HAP-1 (cell line): ENCODE data around the gene MLLT3.

Source experiments
- DNase-seq, 2 experiments: peaks; one replicate each; pipeline ENCODE4 v3.0.0-alpha.2; 2016 to 2020; ENCODE audit warnings: low spot score in 2 of 2
- H3K27me3 ChIP-seq: fragments of 250-450 bp; sonication (Bioruptor Pico); 2 replicates; pipeline ENCODE4 v1.5.1; 2020; ENCODE audit warnings: low read depth, mild to moderate bottlenecking, moderate library complexity
- H3K36me3 ChIP-seq: fragments of 250-450 bp; sonication (Bioruptor Pico); replicated peaks from 2 replicates; pipeline ENCODE4 v1.5.1; 2020; ENCODE audit warnings: mild to moderate bottlenecking
- H3K4me1 ChIP-seq: fragments of 250-450 bp; sonication (Bioruptor Pico); 2 replicates; pipeline ENCODE4 v1.5.1; 2020; ENCODE audit warnings: mild to moderate bottlenecking
- H3K4me3 ChIP-seq: fragments of 250-450 bp; sonication (Bioruptor Pico); 2 replicates; pipeline ENCODE4 v1.5.1; 2020; ENCODE audit warnings: mild to moderate bottlenecking, moderate library complexity
- H3K9me3 ChIP-seq: fragments of 250-450 bp; sonication (Bioruptor Pico); 2 replicates; pipeline ENCODE4 v1.5.1; 2020; ENCODE audit warnings: mild to moderate bottlenecking, moderate library complexity
- in situ Hi-C: fragments of 300-500 bp; cut with MboI; formaldehyde crosslinking; loops from 3 replicates; pipeline ENCODE4 v1.14.3; 2020; ENCODE audit warnings: low sequenced_read_pairs, inconsistent platforms, mixed read lengths

The MLLT3 gene

DNA sequence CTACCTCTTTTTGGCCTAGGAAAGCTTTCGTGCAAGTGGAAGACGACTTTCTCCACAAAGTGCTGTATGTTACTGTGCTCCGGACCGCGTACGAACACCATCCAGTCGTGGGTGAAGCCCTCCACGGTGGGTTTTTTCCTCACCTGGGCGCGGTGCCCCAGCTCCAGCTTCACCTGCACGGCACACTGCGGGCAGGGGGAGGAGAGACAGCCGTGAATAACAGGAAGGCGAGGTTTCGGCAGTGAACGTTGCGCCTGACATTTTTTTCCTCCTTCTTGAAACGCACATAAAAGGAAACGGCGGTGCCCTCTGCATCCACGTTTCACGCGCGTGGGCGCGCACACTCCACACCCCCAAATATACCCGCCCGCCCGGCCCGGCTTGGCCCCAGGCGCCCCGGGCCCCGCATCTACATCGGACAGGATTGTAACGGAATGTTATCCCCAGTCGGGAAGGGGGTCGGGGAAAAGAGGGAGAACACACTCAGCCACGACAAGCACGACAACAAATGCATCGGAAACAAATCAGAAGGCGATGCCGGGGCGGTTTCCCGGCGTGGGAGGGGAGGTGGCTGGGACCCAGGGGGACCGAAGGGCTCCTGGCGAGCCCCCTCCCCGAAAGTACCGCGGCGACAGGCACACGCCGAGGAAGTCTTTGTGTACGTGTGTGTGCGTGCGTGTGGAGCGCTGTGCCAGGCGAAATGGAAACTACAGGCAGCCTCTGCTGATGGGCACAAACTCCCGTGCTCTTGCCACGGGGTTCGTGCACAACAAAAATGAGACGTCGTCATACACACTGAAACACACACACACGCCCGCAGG is 1.4 kb downstream of the MLLT3 start:
- no peaks in the 10 kb centered on the region for H3K36me3 ChIP-seq
- peak overlapping the region; percentile 63 for H3K4me3 ChIP-seq
- no peaks in the 10 kb centered on the region for H3K9me3 ChIP-seq
- peak in 1 of 2 experiments; percentile 33 for DNase-seq
- H3K27me3 ChIP-seq = peaks cover 3% of the 10 kb centered on the region; the same call in 1 of the 2 replicates
- in situ Hi-C loops = no loop called here
- peaks cover 35% of the 10 kb centered on the region for H3K4me1 ChIP-seq

DNA sequence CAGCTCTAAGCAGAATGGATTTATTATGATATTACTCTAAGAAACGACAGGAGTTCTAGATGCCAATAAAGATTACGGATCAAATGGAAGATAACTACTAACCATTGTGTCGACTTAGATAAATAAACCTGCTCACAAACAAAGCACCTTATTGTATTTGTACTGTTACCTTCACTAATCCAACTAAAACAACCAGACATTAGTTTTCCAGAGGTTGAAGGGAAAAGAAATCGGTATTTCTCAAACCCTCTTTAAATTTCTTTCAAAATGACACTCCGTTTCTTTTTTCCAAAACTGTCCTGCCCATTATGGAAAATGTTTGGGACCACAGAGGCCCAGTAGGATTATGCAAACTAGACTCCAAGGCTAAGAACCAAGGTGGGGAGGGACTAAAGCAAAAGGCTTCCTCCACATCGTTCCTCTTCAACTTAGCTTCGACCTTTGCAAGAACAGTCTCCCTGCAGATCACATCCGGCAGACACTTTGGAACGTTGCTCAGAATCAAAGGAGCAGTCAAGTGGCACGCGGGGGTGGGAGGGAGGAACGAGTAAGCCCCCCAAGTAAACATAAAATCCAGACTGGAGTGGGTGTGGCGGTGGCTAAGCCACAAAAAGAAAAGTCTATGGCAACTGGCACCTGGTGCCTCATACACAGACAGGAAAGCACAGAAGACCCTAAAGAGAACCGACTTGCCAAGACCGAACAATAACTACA is 2.7 kb downstream of the MLLT3 start:
- Histone ChIP-seq H3K4me1 (peaks cover 25% of the 10 kb centered on the region), H3K4me3 (peak overlapping the region; percentile 63), H3K9me3 (no peaks in the 10 kb centered on the region), H3K36me3 (no peaks in the 10 kb centered on the region), H3K27me3 (peaks cover 3% of the 10 kb centered on the region; the same call in 1 of the 2 replicates)
- in situ Hi-C loops = no loop called here
- DNase-seq = peak; percentile 37 to 62

DNA sequence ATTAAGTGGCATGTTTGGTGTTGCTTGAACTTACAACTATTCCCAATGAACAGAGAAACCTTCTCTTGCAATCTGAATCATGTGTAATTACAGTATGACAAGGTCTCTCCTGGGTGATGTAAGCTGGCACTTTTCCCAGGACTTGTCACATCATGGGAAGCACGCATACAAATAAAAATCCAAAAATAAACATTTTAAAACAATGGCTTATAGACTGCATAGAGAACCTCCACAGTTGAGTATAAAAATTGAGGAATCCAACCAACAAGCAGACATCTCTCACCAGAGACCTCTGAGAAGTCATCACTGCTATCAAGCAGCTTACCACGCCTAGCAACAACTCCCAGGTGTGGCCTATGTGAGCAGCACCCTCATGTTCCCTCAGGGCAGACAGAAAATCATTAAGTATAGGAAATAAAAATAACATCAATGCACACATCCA is 3.9 kb downstream of the MLLT3 start:
- H3K4me3 ChIP-seq = no peak overlapping the region
- no peaks in the 10 kb centered on the region for H3K9me3 ChIP-seq
- DNase-seq = no peak
- no peaks in the 10 kb centered on the region for H3K27me3 ChIP-seq
- in situ Hi-C loops = no loop called here
- H3K36me3 ChIP-seq = no peaks in the 10 kb centered on the region
- H3K4me1 ChIP-seq = peaks cover 16% of the 10 kb centered on the region

DNA sequence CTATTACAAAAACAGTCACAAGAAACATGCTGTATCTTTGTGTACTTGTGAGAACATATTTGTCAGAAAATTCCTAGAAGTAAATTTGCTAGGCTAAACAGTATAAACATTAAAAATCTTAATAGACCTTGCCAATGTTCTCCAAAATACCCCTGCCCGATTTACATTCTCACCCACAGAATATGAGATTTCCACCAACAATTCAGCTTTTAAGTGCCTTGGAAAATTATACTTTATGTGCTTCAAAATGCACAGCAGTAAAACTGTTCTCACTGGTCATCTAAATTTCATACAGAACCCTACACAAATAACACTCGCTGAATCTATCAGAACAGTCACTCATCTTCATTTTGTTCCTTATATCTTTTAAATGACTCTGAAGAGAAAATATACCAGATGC is 5.5 kb downstream of the MLLT3 start:
- Histone ChIP-seq H3K36me3 (no peaks in the 10 kb centered on the region), H3K4me1 (peaks cover 12% of the 10 kb centered on the region), H3K9me3 (no peaks in the 10 kb centered on the region), H3K27me3 (no peaks in the 10 kb centered on the region), H3K4me3 (no peak overlapping the region)
- no peak for DNase-seq
- in situ Hi-C loops = no loop called here

DNA sequence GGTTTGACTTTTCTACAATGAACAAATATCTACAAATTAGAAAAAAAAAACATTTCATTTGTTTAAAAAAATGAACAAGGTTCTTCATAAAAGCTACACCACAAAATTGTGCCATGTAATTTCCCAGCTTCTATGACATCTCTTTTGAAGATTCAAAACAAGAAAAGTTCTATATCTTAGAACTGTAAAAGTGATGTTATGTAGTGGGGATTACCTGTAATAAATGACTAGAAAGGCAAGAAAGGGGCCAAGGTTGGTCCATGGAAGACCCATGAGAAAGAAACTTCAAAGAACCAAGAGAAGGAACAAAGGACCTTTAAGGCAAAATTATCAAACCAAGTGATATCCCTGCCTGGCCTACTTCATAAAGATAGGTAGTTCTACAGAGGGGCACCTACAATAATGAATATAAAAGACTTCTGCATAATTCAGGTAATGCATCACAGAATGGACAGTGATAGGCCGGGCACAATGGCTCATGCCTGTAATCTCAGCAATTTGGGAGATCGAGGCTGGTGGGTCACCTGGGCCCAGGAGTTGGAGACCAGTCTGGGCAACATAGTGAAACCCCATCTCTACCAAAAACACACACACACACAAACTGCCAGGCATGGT is 7.6 kb downstream of the MLLT3 start:
- Histone ChIP-seq H3K4me3 (no peak overlapping the region), H3K36me3 (no peaks in the 10 kb centered on the region), H3K27me3 (no peaks in the 10 kb centered on the region), H3K4me1 (peaks cover 10% of the 10 kb centered on the region), H3K9me3 (no peaks in the 10 kb centered on the region)
- DNase-seq = no peak
- in situ Hi-C loops = no loop called here

DNA sequence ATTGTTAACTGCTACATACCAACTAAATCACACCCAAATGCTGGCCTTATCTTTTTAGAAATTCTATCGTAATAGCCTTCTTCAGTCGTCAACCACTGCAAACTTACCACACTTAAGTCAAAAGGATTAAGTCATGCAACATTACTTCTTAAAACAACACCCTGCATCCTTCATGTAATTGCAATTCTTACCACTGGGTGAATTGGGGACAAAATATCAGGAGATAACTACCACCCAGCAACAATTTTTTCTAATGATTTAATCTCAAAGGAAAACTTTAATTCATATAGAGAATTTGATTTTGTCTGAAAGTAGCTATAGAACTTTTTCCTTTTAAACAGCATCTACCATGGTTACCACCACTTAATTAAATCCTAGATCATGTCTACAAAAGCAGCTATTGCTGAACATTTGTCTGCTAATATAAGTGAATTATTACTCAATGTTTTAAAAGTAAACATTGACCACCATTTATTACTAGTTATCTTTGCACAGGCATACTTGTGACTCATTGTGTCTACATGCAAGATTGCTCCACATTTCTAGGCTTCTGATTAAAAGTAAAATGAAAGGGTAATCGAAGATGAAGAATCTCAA is 10.5 kb downstream of the MLLT3 start:
- Histone ChIP-seq H3K27me3 (no peaks in the 10 kb centered on the region), H3K4me1 (peaks cover 4% of the 10 kb centered on the region), H3K36me3 (no peaks in the 10 kb centered on the region), H3K4me3 (no peak overlapping the region), H3K9me3 (no peaks in the 10 kb centered on the region)
- in situ Hi-C loops = no loop called here
- DNase-seq = no peak

DNA sequence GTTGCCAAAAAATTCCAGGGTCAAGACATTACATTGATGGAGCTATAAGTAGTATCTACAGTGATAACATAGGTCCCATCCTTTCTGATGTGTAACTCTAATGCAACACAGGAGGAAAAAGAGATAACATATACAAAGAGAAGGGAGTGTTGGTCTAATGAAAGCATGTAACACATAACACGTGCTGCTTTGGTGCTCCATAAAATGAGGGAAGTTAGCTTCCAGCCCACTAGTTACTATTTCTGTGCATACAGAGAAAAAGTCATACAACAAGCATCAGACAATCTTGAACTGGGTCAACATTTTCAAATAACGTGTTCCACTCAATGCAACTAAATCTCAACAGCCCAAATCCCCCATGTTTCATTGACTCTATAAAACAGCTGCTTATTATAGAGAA is 11.7 kb downstream of the MLLT3 start:
- H3K9me3 ChIP-seq = no peaks in the 10 kb centered on the region
- H3K36me3 ChIP-seq = no peaks in the 10 kb centered on the region
- in situ Hi-C loops = no loop called here
- no peak for DNase-seq
- no peaks in the 10 kb centered on the region for H3K27me3 ChIP-seq
- peaks cover 4% of the 10 kb centered on the region for H3K4me1 ChIP-seq
- H3K4me3 ChIP-seq = no peak overlapping the region

DNA sequence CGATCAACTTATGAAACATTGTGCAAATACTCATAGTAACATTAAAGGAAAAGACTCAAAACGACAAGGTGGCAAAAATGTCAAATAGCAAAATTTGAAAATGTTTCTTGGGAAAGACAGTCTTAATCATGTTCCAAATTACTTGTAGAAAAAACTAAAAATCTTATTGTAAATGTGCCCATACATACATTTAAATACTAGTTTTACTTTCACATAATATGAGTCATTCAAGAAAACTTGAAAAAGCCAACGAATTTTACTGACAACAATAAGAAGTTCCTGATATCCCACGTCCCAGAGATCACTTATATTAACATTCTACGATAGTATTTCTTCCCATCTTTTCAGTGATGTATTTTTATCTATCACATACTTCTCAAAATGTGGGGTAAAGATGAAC is 13.7 kb downstream of the MLLT3 start:
- Histone ChIP-seq H3K9me3 (no peaks in the 10 kb centered on the region), H3K4me1 (peaks cover 8% of the 10 kb centered on the region), H3K27me3 (no peaks in the 10 kb centered on the region), H3K36me3 (no peaks in the 10 kb centered on the region), H3K4me3 (no peak overlapping the region)
- DNase-seq = no peak
- in situ Hi-C loops = no loop called here

DNA sequence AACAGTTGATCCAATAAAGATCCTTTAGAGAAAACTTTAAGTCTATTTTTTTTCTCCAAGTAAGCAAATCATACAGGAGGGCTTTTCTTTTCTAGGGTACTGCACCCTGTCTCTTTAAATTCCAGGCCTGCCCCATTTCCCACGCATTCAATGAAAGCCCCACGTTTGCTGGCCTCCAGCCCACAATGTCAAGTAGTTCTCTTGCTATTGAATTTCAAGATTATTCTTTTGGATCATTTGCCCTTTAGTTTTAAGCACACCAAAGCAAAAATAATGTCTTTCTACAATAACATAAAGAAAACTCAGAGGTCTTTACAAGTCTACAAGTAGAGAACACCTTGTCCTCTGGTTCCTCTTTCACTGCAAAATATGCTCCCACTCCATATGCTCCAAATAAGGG is 15.6 kb downstream of the MLLT3 start:
- no peaks in the 10 kb centered on the region for H3K9me3 ChIP-seq
- H3K4me1 ChIP-seq = peaks cover 10% of the 10 kb centered on the region
- in situ Hi-C loops = no loop called here
- DNase-seq = no peak
- no peak overlapping the region for H3K4me3 ChIP-seq
- H3K36me3 ChIP-seq = no peaks in the 10 kb centered on the region
- no peaks in the 10 kb centered on the region for H3K27me3 ChIP-seq

DNA sequence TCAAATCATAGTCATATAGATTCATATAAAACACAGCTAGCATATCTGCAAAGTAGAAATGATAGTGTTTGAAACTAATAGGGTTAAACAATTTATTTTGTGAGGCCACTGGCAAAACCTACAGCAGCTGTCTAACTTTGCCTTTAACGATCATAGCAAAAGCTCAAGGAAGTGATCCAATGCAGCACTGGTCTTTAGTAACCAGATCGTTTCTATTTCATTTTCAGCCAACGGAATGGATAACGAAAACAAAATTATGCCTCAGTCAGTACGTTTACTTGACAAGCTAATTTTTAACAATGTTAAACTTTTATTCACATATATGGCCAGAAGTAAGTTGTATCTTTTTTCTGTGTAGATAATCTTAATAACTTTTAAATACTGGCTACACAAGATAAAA is 17.7 kb downstream of the MLLT3 start:
- H3K9me3 ChIP-seq = no peaks in the 10 kb centered on the region
- no peak overlapping the region for H3K4me3 ChIP-seq
- H3K27me3 ChIP-seq = no peaks in the 10 kb centered on the region
- H3K4me1 ChIP-seq = peaks cover 13% of the 10 kb centered on the region
- H3K36me3 ChIP-seq = no peaks in the 10 kb centered on the region
- DNase-seq = no peak
- in situ Hi-C loops = no loop called here

DNA sequence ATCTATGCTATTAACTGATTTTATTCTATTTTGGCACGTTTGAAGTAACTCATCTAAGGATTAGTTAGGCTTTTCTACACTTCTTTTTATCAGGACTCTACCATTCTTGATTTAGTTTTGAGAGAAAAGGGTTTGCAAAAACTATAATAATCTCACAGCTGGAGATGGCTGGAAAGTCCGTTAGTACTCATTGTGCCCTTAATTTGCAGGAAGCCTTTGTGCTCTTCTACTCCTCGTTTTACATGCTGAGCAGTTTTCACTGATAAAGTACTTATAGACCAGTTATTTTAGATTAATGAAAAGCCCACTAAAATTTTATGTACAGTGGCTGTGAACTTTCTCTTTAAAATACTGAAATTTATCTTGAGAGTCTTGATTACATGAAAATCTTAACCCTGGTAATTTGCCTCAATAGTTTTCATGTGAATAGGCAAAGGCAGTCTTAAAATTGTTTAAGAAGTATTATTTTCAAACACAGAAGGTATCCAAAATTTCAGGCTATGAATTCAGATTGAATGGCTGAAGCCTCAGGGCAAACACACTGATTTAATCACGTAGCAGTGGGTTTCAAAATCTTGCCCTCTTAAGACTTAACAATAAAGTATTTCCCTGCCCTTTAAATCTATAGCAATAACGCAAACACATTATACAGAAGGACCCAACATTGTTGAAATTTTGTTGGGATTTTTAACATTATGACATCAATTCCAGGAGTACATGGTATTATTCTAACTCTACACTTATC is 18.6 kb downstream of the MLLT3 start:
- no peak for DNase-seq
- H3K4me1 ChIP-seq = peaks cover 13% of the 10 kb centered on the region
- in situ Hi-C loops = no loop called here
- no peak overlapping the region for H3K4me3 ChIP-seq
- H3K9me3 ChIP-seq = no peaks in the 10 kb centered on the region
- no peaks in the 10 kb centered on the region for H3K27me3 ChIP-seq
- H3K36me3 ChIP-seq = no peaks in the 10 kb centered on the region

DNA sequence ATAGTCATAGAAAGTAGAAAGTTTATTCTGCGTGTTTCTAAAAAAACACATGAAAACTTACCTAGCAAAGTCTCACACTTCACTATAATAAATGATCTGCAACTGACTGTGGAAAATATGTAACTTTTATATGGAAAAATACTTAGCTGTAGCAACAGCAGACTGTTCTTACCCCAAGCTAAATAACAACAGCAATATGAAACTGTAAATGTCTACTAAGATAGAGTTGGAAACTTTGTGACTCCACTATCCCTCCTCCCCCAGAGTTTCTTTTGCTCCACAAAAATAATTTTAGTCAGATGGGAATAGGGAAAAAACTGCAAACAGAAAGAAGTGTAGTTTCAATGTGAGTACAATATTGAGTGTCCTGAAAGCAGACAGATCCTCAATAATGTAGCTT is 21.0 kb downstream of the MLLT3 start:
- Histone ChIP-seq H3K9me3 (no peaks in the 10 kb centered on the region), H3K36me3 (no peaks in the 10 kb centered on the region), H3K4me1 (peaks cover 13% of the 10 kb centered on the region), H3K27me3 (no peaks in the 10 kb centered on the region), H3K4me3 (no peak overlapping the region)
- in situ Hi-C loops = no loop called here
- no peak for DNase-seq

DNA sequence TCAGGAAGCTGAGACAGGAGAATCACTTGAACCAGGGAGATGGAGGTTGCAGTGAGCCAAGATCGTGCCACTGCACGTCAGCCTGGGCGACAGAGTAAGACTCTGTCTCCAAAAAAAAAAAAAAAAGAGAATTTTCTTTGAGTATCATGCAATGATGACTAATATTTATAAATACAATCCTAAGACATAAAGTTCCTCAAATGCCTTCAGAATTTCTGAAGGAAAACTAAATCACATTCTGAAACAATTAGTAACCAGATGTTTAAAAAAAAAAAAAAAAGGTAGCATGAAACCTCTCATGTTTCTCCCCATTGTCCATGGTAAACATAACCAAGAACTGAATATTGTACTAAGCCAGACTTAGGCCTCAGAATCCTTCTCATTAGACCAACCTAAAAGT is 23.1 kb downstream of the MLLT3 start:
- peaks cover 12% of the 10 kb centered on the region for H3K4me1 ChIP-seq
- no peak for DNase-seq
- no peaks in the 10 kb centered on the region for H3K36me3 ChIP-seq
- H3K4me3 ChIP-seq = no peak overlapping the region
- in situ Hi-C loops = no loop called here
- H3K27me3 ChIP-seq = no peaks in the 10 kb centered on the region
- H3K9me3 ChIP-seq = no peaks in the 10 kb centered on the region
